Hepatocyte (in vitro differentiated cells): ENCODE measurements around the gene GPD1. TPM values are rescaled to one million over a fixed set of nuclear protein-coding genes. Genes with fewer than 3 reads are reported as not detected.

Experiments used
- DNase-seq: peaks from one replicate; pipeline ENCODE4 v3.0.0-alpha.2; 2016; ENCODE audit warnings: low spot score
- H2AFZ ChIP-seq: fragments of 200-600 bp; sonication (generic); 2 replicates; pipeline ENCODE4 v1.6.0; 2016; ENCODE audit warnings: antibody characterized with exemption, mild to moderate bottlenecking
- H3K27ac ChIP-seq: fragments of 200-600 bp; sonication (generic); 2 replicates; pipeline ENCODE4 v1.5.1; 2016; ENCODE audit warnings: mild to moderate bottlenecking
- H3K27me3 ChIP-seq: fragments of 200-600 bp; sonication (generic); 2 replicates; pipeline ENCODE4 v1.6.1; 2016
- H3K36me3 ChIP-seq: fragments of 200-600 bp; sonication (generic); replicated peaks from 2 replicates; pipeline ENCODE4 v1.5.1; 2016; ENCODE audit warnings: low read depth; ENCODE audit not compliant: insufficient read depth
- H3K4me1 ChIP-seq: fragments of 200-600 bp; sonication (generic); 2 replicates; pipeline ENCODE4 v1.5.1; 2016; ENCODE audit warnings: mild to moderate bottlenecking, moderate library complexity; ENCODE audit not compliant: insufficient read depth
- H3K4me2 ChIP-seq: fragments of 200-600 bp; sonication (generic); 2 replicates; pipeline ENCODE4 v1.6.0; 2016
- H3K4me3 ChIP-seq: fragments of 200-600 bp; sonication (generic); 2 replicates; pipeline ENCODE4 v1.5.1; 2016; ENCODE audit warnings: mild to moderate bottlenecking
- H3K79me2 ChIP-seq: fragments of 200-600 bp; sonication (generic); 2 replicates; pipeline ENCODE4 v1.6.0; 2017; ENCODE audit warnings: mild to moderate bottlenecking
- H3K9me2 ChIP-seq: fragments of 200-600 bp; sonication (generic); replicated peaks from 2 replicates; pipeline ENCODE4 v1.6.0; 2017; ENCODE audit warnings: mild to moderate bottlenecking; ENCODE audit not compliant: insufficient read depth
- H3K9me3 ChIP-seq: fragments of 200-600 bp; sonication (generic); 2 replicates; pipeline ENCODE4 v1.5.1; 2016; ENCODE audit warnings: low read depth, mild to moderate bottlenecking
- H4K20me1 ChIP-seq: fragments of 200-600 bp; sonication (generic); 2 replicates; pipeline ENCODE4 v1.6.0; 2016; ENCODE audit warnings: mild to moderate bottlenecking; ENCODE audit not compliant: insufficient read depth, poor library complexity, severe bottlenecking
- EZH2 ChIP-seq: fragments of 200-600 bp; sonication (generic); IDR thresholded peaks from 2 replicates; pipeline ENCODE4 v1.6.1; 2016; ENCODE audit warnings: antibody characterized with exemption, mild to moderate bottlenecking, borderline replicate concordance
- EZH2phosphoT487 ChIP-seq: fragments of 200-600 bp; sonication (generic); IDR thresholded peaks from one replicate; pipeline ENCODE4 v1.6.1; 2018; ENCODE audit warnings: antibody characterized with exemption, mild to moderate bottlenecking, low read depth, moderate library complexity; ENCODE audit not compliant: unreplicated experiment, severe bottlenecking
- WGBS: methylation state at CpG from one replicate; pipeline ENCODE4 v1.1.6; 2016; ENCODE audit warnings: low lambda C conversion rate; ENCODE audit errors: missing lambda C conversion rate; 5-methylcytosine and 5-hydroxymethylcytosine counted together
- polyA plus RNA-seq: library from polyadenylated mRNA; unstranded; fragments of >200 nt; fragmentation: Nextera tagmentation; extraction: Ambion mirVana; gene quantifications from 2 replicates; pipeline ENCODE4 v1.2.1, GENCODE V29; 2016
- total RNA-seq: library from RNA; depleted of rRNA; stranded (reverse); fragments of >200 nt; gene quantifications from 2 replicates; pipeline ENCODE4 v1.2.3, GENCODE V29; 2014
- TF ChIP-seq, protein P1 (sequence below): fragments of 200-600 bp; sonication (generic); IDR thresholded peaks from 2 replicates; pipeline ENCODE4 v1.5.1; 2016; ENCODE audit warnings: antibody characterized with exemption, mild to moderate bottlenecking; ENCODE audit not compliant: poor library complexity

GPD1 gene
- total and polyA plus RNA-seq, 2 experiments from 2014 or later, result 30.6 to 64.1 TPM

- Histone ChIP-seq H3K4me1 (peaks cover 11% of the 10 kb centered on the region), H4K20me1 (no peaks in the 10 kb centered on the region), H3K9me2 (no peaks in the 10 kb centered on the region), H3K4me3 (no peak overlapping the region), H3K36me3 (no peaks in the 10 kb centered on the region), H3K4me2 (no peak overlapping the region), H2AFZ (no peak overlapping the region), H3K79me2 (peaks cover 21% of the 10 kb centered on the region), H3K27me3 (no peaks in the 10 kb centered on the region), H3K27ac (no peak overlapping the region), H3K9me3 (no peaks in the 10 kb centered on the region)
- no peak for TF ChIP-seq EZH2
- TF ChIP-seq, protein P1, sequence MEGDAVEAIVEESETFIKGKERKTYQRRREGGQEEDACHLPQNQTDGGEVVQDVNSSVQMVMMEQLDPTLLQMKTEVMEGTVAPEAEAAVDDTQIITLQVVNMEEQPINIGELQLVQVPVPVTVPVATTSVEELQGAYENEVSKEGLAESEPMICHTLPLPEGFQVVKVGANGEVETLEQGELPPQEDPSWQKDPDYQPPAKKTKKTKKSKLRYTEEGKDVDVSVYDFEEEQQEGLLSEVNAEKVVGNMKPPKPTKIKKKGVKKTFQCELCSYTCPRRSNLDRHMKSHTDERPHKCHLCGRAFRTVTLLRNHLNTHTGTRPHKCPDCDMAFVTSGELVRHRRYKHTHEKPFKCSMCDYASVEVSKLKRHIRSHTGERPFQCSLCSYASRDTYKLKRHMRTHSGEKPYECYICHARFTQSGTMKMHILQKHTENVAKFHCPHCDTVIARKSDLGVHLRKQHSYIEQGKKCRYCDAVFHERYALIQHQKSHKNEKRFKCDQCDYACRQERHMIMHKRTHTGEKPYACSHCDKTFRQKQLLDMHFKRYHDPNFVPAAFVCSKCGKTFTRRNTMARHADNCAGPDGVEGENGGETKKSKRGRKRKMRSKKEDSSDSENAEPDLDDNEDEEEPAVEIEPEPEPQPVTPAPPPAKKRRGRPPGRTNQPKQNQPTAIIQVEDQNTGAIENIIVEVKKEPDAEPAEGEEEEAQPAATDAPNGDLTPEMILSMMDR, result no peak
- TF ChIP-seq EZH2phosphoT487, result no peak
- no peak for DNase-seq
- 86% methylated on average over 2 of the region's 2 CpGs for WGBS
These were observed 19.4 kb downstream of the GPD1 start for GRCh38 chr12:50123203-50123602.

GRCh38 chr12:50127546-50127945, 23.7 kb downstream of the GPD1 start:
- H3K4me2 ChIP-seq, result no peak overlapping the region
- no peaks in the 10 kb centered on the region for H3K27me3 ChIP-seq
- TF ChIP-seq, protein P1, result no peak
- TF ChIP-seq EZH2 (no peak), EZH2phosphoT487 (no peak)
- no peaks in the 10 kb centered on the region for H3K36me3 ChIP-seq
- no peak overlapping the region for H3K27ac ChIP-seq
- no peak overlapping the region for H2AFZ ChIP-seq
- H3K9me2 ChIP-seq, result no peaks in the 10 kb centered on the region
- DNase-seq, result no peak
- H3K79me2 ChIP-seq, result peaks cover 4% of the 10 kb centered on the region
- no peaks in the 10 kb centered on the region for H3K4me1 ChIP-seq
- no peaks in the 10 kb centered on the region for H4K20me1 ChIP-seq
- 95% methylated on average over 2 of the region's 2 CpGs for WGBS
- no peaks in the 10 kb centered on the region for H3K9me3 ChIP-seq
- no peak overlapping the region for H3K4me3 ChIP-seq

DNA sequence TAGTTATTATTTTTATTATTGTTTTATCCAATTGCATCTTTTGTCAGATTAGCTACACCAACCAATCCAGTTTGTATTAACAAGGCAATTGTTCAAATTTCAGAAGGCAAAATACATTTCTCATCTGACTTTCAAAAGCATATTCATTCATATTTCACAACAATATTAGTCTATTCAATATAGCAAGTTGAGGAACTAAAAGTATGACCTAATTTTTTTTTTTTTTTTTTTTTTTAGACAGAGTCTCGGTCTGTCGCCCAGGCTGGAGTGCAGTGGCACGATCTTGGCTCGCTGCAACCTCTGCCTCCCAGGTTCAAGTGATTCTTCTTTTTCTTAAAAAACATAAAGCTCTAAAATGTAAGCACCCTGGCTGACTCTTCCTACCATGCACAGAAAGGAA, 25.5 kb downstream of the GPD1 start:
- Histone ChIP-seq H3K27ac (no peak overlapping the region), H3K79me2 (no peaks in the 10 kb centered on the region), H4K20me1 (no peaks in the 10 kb centered on the region), H3K4me1 (no peaks in the 10 kb centered on the region), H3K36me3 (no peaks in the 10 kb centered on the region), H3K4me3 (no peak overlapping the region), H3K27me3 (no peaks in the 10 kb centered on the region), H3K9me3 (no peaks in the 10 kb centered on the region), H3K9me2 (no peaks in the 10 kb centered on the region), H3K4me2 (no peak overlapping the region), H2AFZ (no peak overlapping the region)
- WGBS, result 95% methylated on average over 4 of the region's 4 CpGs
- TF ChIP-seq EZH2phosphoT487 (no peak), EZH2 (no peak)
- TF ChIP-seq, protein P1, result no peak
- no peak for DNase-seq
